ENCODE measurements around the gene EFCAB14. TPM values are rescaled to one million over a fixed set of nuclear protein-coding genes. Genes with fewer than 3 reads are reported as not detected.

EFCAB14 gene
- total and polyA plus RNA-seq, 10 of the 15 experiments (the other 5 are each of a cell fraction or from before 2014, with no cell fraction given) = 7.8 to 66.0 (median 41.6) TPM

GRCh38 chr1:46671554-46671953 is 47.4 kb downstream of the EFCAB14 start, which contains the start of gene TEX38:
Gene TEX38, plus strand, starts transcription at chr1:46671854. Its CDS starts 81 bp downstream, at chr1:46671935.
- DNase-seq (ENCODE audit: low read depth, low spot score) = no peak
- CTCF ChIA-PET = no interaction called here
- no peaks in the 10 kb centered on the region for H3K9me3 ChIP-seq (replicated peaks; ENCODE audit: control insufficient read depth, insufficient read depth, low read length)
- H3K9ac ChIP-seq (ENCODE audit: control insufficient read depth, insufficient read depth, low read length) = no peak within 1 kb of the TSS
- H3K27ac ChIP-seq (ENCODE audit: control insufficient read depth, insufficient read depth) = no peak within 1 kb of the TSS
- SMC1A ChIA-PET (ENCODE audit: uncharacterized antibody, unreplicated experiment) = no interaction called here
- no peaks in the 10 kb centered on the region for H3K27me3 ChIP-seq (replicated peaks in 1 of 2; ENCODE audit: control insufficient read depth in 2 of 2, insufficient read depth in 2 of 2, low read length in 1 of 2)
- no peak for FAIRE-seq
- in situ Hi-C loops (cut with MboI) (no loop called here), intact Hi-C loops (cut with micrococcal nuclease; ENCODE audit: unreplicated experiment) (no loop called here)
- 96% methylated on average over 3 of the region's 3 CpGs for WGBS (ENCODE audit: insufficient coverage, insufficient replicate concordance, low lambda C conversion rate, missing lambda C conversion rate)
- no peak within 1 kb of the TSS for H3K4me2 ChIP-seq (ENCODE audit: control insufficient read depth, insufficient read depth)
- no peak for ATAC-seq
- peaks cover 14% of the 10 kb centered on the region for H3K79me2 ChIP-seq (ENCODE audit: control insufficient read depth, insufficient read depth, low read length)
- H3K36me3 ChIP-seq (ENCODE audit: control insufficient read depth in 2 of 2, insufficient read depth in 2 of 2, low read length in 1 of 2) = peaks cover 2 to 4% of the 10 kb centered on the region in 2 experiments
- H4K20me1 ChIP-seq (ENCODE audit: control insufficient read depth, insufficient read depth) = no peaks in the 10 kb centered on the region
- RAD21 ChIA-PET (ENCODE audit: unreplicated experiment) = no interaction called here
- TF ChIP-seq TCF12 (IDR thresholded peaks at IDR 0.05; ENCODE audit: low read depth, low read length) = no peak
- no peak within 1 kb of the TSS for H3K4me3 ChIP-seq
- H3K4me1 ChIP-seq (ENCODE audit: control insufficient read depth, insufficient read depth, low read length) = peaks cover 15% of the 10 kb centered on the region
- H2AFZ ChIP-seq (ENCODE audit: control insufficient read depth, low read depth, low read length) = no peak within 1 kb of the TSS
- BruUV-seq (replicated peaks) = no TSS peak
- POLR2A ChIA-PET = no interaction called here

DNA sequence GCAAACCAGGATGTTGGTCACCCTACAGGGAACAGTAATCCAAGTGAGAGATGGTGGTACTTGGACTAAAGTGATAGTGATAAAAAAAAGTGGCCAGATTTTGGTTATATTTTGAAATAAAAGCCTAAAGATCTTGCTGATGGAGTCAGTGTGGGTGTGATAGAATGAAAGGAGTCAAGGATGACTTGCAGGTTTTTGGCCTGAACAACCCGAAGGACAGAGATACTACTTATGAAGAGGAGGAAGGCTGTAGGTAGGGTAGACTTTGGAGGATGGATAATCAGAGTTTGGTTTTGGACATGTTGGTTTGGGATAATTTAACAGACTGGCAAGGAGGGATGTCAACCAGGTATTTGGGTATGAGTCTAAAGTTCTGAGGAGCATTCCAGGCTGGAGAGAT is 48.8 kb downstream of the EFCAB14 start:
- FAIRE-seq = no peak
- Histone ChIP-seq H3K4me1 (ENCODE audit: control insufficient read depth, insufficient read depth, low read length) (peaks cover 13% of the 10 kb centered on the region), H3K9ac (ENCODE audit: control insufficient read depth, insufficient read depth, low read length) (no peak overlapping the region), H4K20me1 (ENCODE audit: control insufficient read depth, insufficient read depth) (no peaks in the 10 kb centered on the region), H3K27me3 (replicated peaks in 1 of 2; ENCODE audit: control insufficient read depth in 2 of 2, insufficient read depth in 2 of 2, low read length in 1 of 2) (no peaks in the 10 kb centered on the region), H3K4me2 (ENCODE audit: control insufficient read depth, insufficient read depth) (no peak overlapping the region), H3K79me2 (ENCODE audit: control insufficient read depth, insufficient read depth, low read length) (peaks cover 17% of the 10 kb centered on the region), H3K4me3 (no peak overlapping the region), H3K27ac (ENCODE audit: control insufficient read depth, insufficient read depth) (no peak overlapping the region), H3K9me3 (replicated peaks; ENCODE audit: control insufficient read depth, insufficient read depth, low read length) (no peaks in the 10 kb centered on the region), H2AFZ (ENCODE audit: control insufficient read depth, low read depth, low read length) (no peak overlapping the region), H3K36me3 (ENCODE audit: control insufficient read depth in 2 of 2, insufficient read depth in 2 of 2, low read length in 1 of 2) (peaks cover 0 to 4% of the 10 kb centered on the region in 2 experiments; a peak in 3 of 4 replicates)
- BruUV-seq (replicated peaks) = no TSS peak
- 100% methylated on average over 1 of the region's 1 CpG for WGBS (ENCODE audit: insufficient coverage, insufficient replicate concordance, low lambda C conversion rate, missing lambda C conversion rate)
- ATAC-seq = no peak
- ChIA-PET RAD21 (ENCODE audit: unreplicated experiment) (no interaction called here), CTCF (no interaction called here), SMC1A (ENCODE audit: uncharacterized antibody, unreplicated experiment) (no interaction called here), POLR2A (no interaction called here)
- no peak for DNase-seq (ENCODE audit: low read depth, low spot score)
- in situ Hi-C loops (cut with MboI) (no loop called here), intact Hi-C loops (cut with micrococcal nuclease; ENCODE audit: unreplicated experiment) (no loop called here)
- TF ChIP-seq BACH1 (IDR thresholded peaks at IDR 0.05; ENCODE audit: borderline replicate concordance) = no peak
- no peak for TF ChIP-seq SKIL (IDR thresholded peaks at IDR 0.05; ENCODE audit: low read depth, poor library complexity, severe bottlenecking)
- TF ChIP-seq, protein P1, sequence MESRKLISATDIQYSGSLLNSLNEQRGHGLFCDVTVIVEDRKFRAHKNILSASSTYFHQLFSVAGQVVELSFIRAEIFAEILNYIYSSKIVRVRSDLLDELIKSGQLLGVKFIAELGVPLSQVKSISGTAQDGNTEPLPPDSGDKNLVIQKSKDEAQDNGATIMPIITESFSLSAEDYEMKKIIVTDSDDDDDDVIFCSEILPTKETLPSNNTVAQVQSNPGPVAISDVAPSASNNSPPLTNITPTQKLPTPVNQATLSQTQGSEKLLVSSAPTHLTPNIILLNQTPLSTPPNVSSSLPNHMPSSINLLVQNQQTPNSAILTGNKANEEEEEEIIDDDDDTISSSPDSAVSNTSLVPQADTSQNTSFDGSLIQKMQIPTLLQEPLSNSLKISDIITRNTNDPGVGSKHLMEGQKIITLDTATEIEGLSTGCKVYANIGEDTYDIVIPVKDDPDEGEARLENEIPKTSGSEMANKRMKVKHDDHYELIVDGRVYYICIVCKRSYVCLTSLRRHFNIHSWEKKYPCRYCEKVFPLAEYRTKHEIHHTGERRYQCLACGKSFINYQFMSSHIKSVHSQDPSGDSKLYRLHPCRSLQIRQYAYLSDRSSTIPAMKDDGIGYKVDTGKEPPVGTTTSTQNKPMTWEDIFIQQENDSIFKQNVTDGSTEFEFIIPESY (IDR thresholded peaks at IDR 0.05) = no peak
- no peak for TF ChIP-seq SREBF2 (IDR thresholded peaks at IDR 0.05; ENCODE audit: low read length)
- TF ChIP-seq NFYB (IDR thresholded peaks at IDR 0.05; ENCODE audit: insufficient read depth, low read depth, low read length) = no peak
- TF ChIP-seq SMC3 (IDR thresholded peaks at IDR 0.05; ENCODE audit: borderline replicate concordance, low read length) = no peak
- no peak for TF ChIP-seq ZNF207 (IDR thresholded peaks at IDR 0.05; ENCODE audit: borderline replicate concordance)
- no peak for TF ChIP-seq ATF3 (IDR thresholded peaks at IDR 0.05; ENCODE audit: borderline replicate concordance, extremely low read depth, low read depth, low read length)
- TF ChIP-seq CTCF (IDR thresholded peaks at IDR 0.05 in 2 of 3, conservative IDR thresholded peaks at IDR 0.05 in 1 of 3; ENCODE audit: control insufficient read depth in 2 of 3, extremely low read depth in 1 of 3, insufficient read depth in 1 of 3, low read depth in 3 of 3, low read length in 3 of 3) = no peak
